Uterus (tissue), 2 donors: ENCODE measurements around the gene DPEP2.

ENCODE experiments used
- CTCF ChIP-seq, 4 experiments: fragments of 200-600 bp in 2 of 4; fragments of 450-650 bp in 2 of 4; sonication (generic) in 2 of 4; IDR thresholded peaks; one replicate each; pipeline ENCODE4 v1.5.1; 2016 to 2019; ENCODE audit warnings: antibody characterized with exemption in 4 of 4, mild to moderate bottlenecking in 2 of 4, moderate library complexity in 1 of 4
- POLR2A ChIP-seq, 2 donors: fragments of 450-650 bp; IDR thresholded peaks; one replicate each; pipeline ENCODE4 v1.6.1; 2016; ENCODE audit warnings: antibody characterized with exemption in 2 of 2, mild to moderate bottlenecking in 1 of 2, moderate library complexity in 1 of 2

- TF ChIP-seq POLR2A (IDR thresholded peaks at IDR 0.05) (no peak), CTCF (IDR thresholded peaks at IDR 0.05) (no peak)
These were observed 5.9 kb upstream of the DPEP2 start for GRCh38 chr16:68005211-68005610.
